K562 (cell line): ENCODE data around the gene RASSF3.

Source experiments
- ARNT ChIP-seq, 2 experiments: fragments of 450-650 bp; IDR thresholded peaks; 2 replicates each; pipeline ENCODE4 v1.6.1; 2016; ENCODE audit warnings: mild to moderate bottlenecking in 1 of 2
- BHLHE40 ChIP-seq: IDR thresholded peaks from 2 replicates; pipeline ENCODE4 v1.6.1; 2011; ENCODE audit warnings: low read length, improper control_type of control experiment
- EZH2 ChIP-seq: IDR thresholded peaks from 2 replicates; pipeline ENCODE4 v1.6.1; 2012; ENCODE audit warnings: low read depth, mild to moderate bottlenecking, inconsistent platforms, low read length, borderline replicate concordance
- HDAC6 ChIP-seq: IDR thresholded peaks from 2 replicates; pipeline ENCODE4 v1.6.1; 2012; ENCODE audit warnings: low read depth, mild to moderate bottlenecking, control low read depth, inconsistent platforms, low read length, moderate library complexity
- HMG20B ChIP-seq: fragments of 250-450 bp; sonication (Bioruptor Pico); IDR thresholded peaks from 2 replicates; pipeline ENCODE4 v1.5.0; 2021; ENCODE audit warnings: mild to moderate bottlenecking
- MYBL2 ChIP-seq, 2 experiments: fragments of 450-650 bp in 1 of 2; sonication (generic) in 1 of 2; formaldehyde crosslinking in 1 of 2; IDR thresholded peaks; 2 replicates each; pipeline versions ENCODE4 v1.6.1 to v1.8.1; 2017 to 2022; ENCODE audit warnings: borderline replicate concordance in 1 of 2, inconsistent platforms in 1 of 2, low read depth in 1 of 2, mild to moderate bottlenecking in 1 of 2, missing genetic modification reagents in 1 of 2, moderate library complexity in 1 of 2
- NFYB ChIP-seq: IDR thresholded peaks from 2 replicates; pipeline ENCODE4 v1.6.1; 2011; ENCODE audit warnings: mild to moderate bottlenecking, moderate library complexity; ENCODE audit not compliant: insufficient read length; ENCODE audit errors: extremely low read depth
- U2AF2 ChIP-seq: fragments of 200-400 bp; formaldehyde crosslinking; optimal IDR thresholded peaks from 2 replicates; pipeline ENCODE3; 2017; ENCODE audit warnings: low read depth, mild to moderate bottlenecking, low read length
- ZNF431 ChIP-seq: sonication (generic); formaldehyde crosslinking; IDR thresholded peaks from 2 replicates; pipeline ENCODE4 v1.8.0; 2022; ENCODE audit warnings: mild to moderate bottlenecking, missing genetic modification reagents
- ZNF586 ChIP-seq: fragments of 450-650 bp; formaldehyde crosslinking; conservative IDR thresholded peaks from 2 replicates; pipeline ENCODE4 v1.4.0; 2020; ENCODE audit warnings: mild to moderate bottlenecking, moderate library complexity
- TF ChIP-seq, protein P1 (sequence below): sonication (generic); formaldehyde crosslinking; IDR thresholded peaks from 2 replicates; pipeline ENCODE4 v1.8.0; 2022; ENCODE audit warnings: mild to moderate bottlenecking, missing genetic modification reagents, borderline replicate concordance

DNA sequence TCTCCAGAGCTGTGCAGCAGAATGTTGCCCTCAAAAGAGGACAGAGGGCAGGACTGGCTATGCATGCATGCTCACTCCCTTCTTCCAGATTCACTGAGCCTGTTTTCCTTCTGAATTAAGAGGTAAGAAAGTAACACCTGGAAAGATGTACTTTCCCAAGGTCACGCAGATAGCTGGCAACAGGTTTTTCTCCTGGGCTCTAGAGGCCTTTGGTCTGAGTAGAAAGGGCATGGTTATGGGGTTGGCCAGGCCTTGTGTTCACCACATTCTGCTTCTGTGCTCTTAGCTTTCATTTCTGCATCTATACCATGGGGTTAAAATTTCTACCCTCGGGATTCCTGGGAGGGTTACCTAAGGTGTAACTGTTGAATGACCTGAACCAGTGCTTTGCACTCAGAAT is 57.5 kb downstream of the RASSF3 start:
- no peak for TF ChIP-seq ZNF431
- TF ChIP-seq U2AF2: no peak
- no peak for TF ChIP-seq MYBL2 (IDR thresholded peaks at IDR 0.05; ENCODE audit: low read depth)
- TF ChIP-seq MYBL2 (CRISPR knock-in tag; IDR thresholded peaks at IDR 0.05; ENCODE audit: borderline replicate concordance): no peak
- no peak for TF ChIP-seq BHLHE40
- TF ChIP-seq ZNF586 (CRISPR knock-in tag): no peak
- TF ChIP-seq ARNT (IDR thresholded peaks at IDR 0.05): no peak
- no peak for TF ChIP-seq NFYB
- no peak for TF ChIP-seq HMG20B (CRISPR knock-in tag)
- TF ChIP-seq HDAC6: no peak
- no peak for TF ChIP-seq EZH2
- TF ChIP-seq, protein P1, sequence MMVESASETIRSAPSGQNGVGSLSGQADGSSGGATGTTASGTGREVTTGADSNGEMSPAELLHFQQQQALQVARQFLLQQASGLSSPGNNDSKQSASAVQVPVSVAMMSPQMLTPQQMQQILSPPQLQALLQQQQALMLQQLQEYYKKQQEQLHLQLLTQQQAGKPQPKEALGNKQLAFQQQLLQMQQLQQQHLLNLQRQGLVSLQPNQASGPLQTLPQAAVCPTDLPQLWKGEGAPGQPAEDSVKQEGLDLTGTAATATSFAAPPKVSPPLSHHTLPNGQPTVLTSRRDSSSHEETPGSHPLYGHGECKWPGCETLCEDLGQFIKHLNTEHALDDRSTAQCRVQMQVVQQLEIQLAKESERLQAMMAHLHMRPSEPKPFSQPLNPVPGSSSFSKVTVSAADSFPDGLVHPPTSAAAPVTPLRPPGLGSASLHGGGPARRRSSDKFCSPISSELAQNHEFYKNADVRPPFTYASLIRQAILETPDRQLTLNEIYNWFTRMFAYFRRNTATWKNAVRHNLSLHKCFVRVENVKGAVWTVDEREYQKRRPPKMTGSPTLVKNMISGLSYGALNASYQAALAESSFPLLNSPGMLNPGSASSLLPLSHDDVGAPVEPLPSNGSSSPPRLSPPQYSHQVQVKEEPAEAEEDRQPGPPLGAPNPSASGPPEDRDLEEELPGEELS (CRISPR knock-in tag): no peak
